Measurements from ENCODE around the gene SCMH1.
"Not testable (repeated sequence)": the region's sequence is repeated elsewhere in the genome, so short reads cannot be mapped to it uniquely, and the experiment has no call there.

GRCh38 chr1:41134325-41134724 is 107.8 kb downstream of the SCMH1 start:
- TF ChIP-seq CTCF (IDR thresholded peaks at IDR 0.05); POLR2A (IDR thresholded peaks at IDR 0.05; ENCODE audit: low read depth); POLR2AphosphoS5 (IDR thresholded peaks at IDR 0.05); EP300 (IDR thresholded peaks at IDR 0.05): not testable (repeated sequence)
